ENCODE results near the gene COL16A1.

- TF ChIP-seq, protein P1, sequence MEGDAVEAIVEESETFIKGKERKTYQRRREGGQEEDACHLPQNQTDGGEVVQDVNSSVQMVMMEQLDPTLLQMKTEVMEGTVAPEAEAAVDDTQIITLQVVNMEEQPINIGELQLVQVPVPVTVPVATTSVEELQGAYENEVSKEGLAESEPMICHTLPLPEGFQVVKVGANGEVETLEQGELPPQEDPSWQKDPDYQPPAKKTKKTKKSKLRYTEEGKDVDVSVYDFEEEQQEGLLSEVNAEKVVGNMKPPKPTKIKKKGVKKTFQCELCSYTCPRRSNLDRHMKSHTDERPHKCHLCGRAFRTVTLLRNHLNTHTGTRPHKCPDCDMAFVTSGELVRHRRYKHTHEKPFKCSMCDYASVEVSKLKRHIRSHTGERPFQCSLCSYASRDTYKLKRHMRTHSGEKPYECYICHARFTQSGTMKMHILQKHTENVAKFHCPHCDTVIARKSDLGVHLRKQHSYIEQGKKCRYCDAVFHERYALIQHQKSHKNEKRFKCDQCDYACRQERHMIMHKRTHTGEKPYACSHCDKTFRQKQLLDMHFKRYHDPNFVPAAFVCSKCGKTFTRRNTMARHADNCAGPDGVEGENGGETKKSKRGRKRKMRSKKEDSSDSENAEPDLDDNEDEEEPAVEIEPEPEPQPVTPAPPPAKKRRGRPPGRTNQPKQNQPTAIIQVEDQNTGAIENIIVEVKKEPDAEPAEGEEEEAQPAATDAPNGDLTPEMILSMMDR (IDR thresholded peaks at IDR 0.05; ENCODE audit: borderline replicate concordance, extremely low read depth, low read length, poor library complexity, severe bottlenecking) = no peak
- TF ChIP-seq EZH2 (IDR thresholded peaks at IDR 0.05; ENCODE audit: borderline replicate concordance, low read depth, low read length, severe bottlenecking) = no peak
Observed at GRCh38 chr1:31655104-31655503, 48.7 kb downstream of the COL16A1 start.
